OCI-LY3 (cell line): ENCODE results near the gene MSMB.

Experiments used
- CTCF ChIP-seq: fragments of 200-600, 300-600 bp; sonication (generic); IDR thresholded peaks from 2 replicates; pipeline ENCODE4 v1.5.1; 2014; ENCODE audit warnings: antibody characterized with exemption, low read length, low read depth
- EZH2phosphoT487 ChIP-seq: fragments of 200-600 bp; shearing (Covaris generic); IDR thresholded peaks from 2 replicates; pipeline ENCODE4 v1.6.1; 2018; ENCODE audit warnings: antibody characterized with exemption, mixed run types, low read depth

- no peak for TF ChIP-seq CTCF
- no peak for TF ChIP-seq EZH2phosphoT487
Observed at GRCh38 chr10:46053534-46054434, 7.7 kb upstream of the MSMB start.
